ENCODE measurements around the gene LRRC56. TPM values are rescaled to one million over a fixed set of nuclear protein-coding genes. Genes with fewer than 3 reads are reported as not detected.

Gene LRRC56
- total and polyA plus RNA-seq, 2 of the 13 experiments (the other 11 are each of a cell fraction or from before 2014, with no cell fraction given) = 0.11 to 0.29 TPM

DNA sequence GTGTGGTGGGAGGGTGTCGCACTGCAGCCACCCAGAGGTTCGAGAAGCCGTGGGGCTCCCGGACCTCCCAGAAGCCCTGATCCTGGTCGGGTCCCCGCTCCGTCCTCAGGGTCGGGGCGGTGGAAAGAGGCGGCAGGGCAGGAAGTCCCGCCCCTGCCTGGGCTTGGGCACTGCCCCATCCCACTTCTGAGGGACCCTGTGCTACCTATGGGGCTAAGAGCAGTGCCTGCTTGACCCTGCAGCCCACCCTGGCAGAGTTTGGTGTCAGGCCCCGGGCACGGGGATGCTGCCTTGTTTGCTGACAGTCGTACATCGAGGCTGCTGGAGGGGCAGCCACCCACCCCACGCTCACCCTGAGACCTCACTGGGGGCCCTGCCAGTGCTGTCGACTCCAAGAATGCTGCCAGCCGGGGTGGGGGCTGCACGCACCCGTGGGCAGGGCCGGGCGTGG is 49.7 kb upstream of the LRRC56 start:
- Histone ChIP-seq H3K4me1 (ENCODE audit: insufficient read depth, low read length) (no peaks in the 10 kb centered on the region), H3K4me2 (ENCODE audit: low read depth, low read length) (no peak overlapping the region), H4K20me1 (ENCODE audit: insufficient read depth, low read length) (no peaks in the 10 kb centered on the region), H3K9me3 (ENCODE audit: low read length) (no peaks in the 10 kb centered on the region), H3K79me2 (ENCODE audit: insufficient read depth, low read length) (peaks cover 5% of the 10 kb centered on the region), H3K9ac (ENCODE audit: insufficient read depth, low read depth, low read length) (no peak overlapping the region), H2AFZ (ENCODE audit: low read length) (no peak overlapping the region), H3K36me3 (replicated peaks in 1 of 2; ENCODE audit: control insufficient read depth in 1 of 2, insufficient read depth in 2 of 2, low read length in 2 of 2) (peaks cover 5 to 11% of the 10 kb centered on the region in 2 experiments; a peak in 1 of 5 replicates), H3K27me3 (ENCODE audit: control insufficient read depth in 1 of 2, insufficient read depth in 2 of 2, low read length in 2 of 2) (no peaks in the 10 kb centered on the region), H3K4me3 (replicated peaks in 1 of 3; ENCODE audit: insufficient read depth in 1 of 3, low read depth in 2 of 3, low read length in 3 of 3) (no peak overlapping the region), H3K27ac (ENCODE audit: extremely low read length, insufficient read depth, low read length) (no peak overlapping the region)
- ChIA-PET POLR2A (no interaction called here), CTCF (ENCODE audit: low intra/inter-chr PET ratio, low total read pairs) (no interaction called here)
- TF ChIP-seq KLF16 (CRISPR knock-in tag; IDR thresholded peaks at IDR 0.05) = no peak
- no peak for TF ChIP-seq ZSCAN20 (CRISPR knock-in tag; IDR thresholded peaks at IDR 0.05; ENCODE audit: borderline replicate concordance)
- TF ChIP-seq ZNF607 (CRISPR knock-in tag; IDR thresholded peaks at IDR 0.05; ENCODE audit: borderline replicate concordance) = no peak
- TF ChIP-seq, protein P1, sequence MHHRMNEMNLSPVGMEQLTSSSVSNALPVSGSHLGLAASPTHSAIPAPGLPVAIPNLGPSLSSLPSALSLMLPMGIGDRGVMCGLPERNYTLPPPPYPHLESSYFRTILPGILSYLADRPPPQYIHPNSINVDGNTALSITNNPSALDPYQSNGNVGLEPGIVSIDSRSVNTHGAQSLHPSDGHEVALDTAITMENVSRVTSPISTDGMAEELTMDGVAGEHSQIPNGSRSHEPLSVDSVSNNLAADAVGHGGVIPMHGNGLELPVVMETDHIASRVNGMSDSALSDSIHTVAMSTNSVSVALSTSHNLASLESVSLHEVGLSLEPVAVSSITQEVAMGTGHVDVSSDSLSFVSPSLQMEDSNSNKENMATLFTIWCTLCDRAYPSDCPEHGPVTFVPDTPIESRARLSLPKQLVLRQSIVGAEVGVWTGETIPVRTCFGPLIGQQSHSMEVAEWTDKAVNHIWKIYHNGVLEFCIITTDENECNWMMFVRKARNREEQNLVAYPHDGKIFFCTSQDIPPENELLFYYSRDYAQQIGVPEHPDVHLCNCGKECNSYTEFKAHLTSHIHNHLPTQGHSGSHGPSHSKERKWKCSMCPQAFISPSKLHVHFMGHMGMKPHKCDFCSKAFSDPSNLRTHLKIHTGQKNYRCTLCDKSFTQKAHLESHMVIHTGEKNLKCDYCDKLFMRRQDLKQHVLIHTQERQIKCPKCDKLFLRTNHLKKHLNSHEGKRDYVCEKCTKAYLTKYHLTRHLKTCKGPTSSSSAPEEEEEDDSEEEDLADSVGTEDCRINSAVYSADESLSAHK (CRISPR knock-in tag; IDR thresholded peaks at IDR 0.05; ENCODE audit: borderline replicate concordance) = no peak
- TF ChIP-seq ZNF7 (CRISPR knock-in tag; IDR thresholded peaks at IDR 0.05) = no peak
- TF ChIP-seq, protein P2, sequence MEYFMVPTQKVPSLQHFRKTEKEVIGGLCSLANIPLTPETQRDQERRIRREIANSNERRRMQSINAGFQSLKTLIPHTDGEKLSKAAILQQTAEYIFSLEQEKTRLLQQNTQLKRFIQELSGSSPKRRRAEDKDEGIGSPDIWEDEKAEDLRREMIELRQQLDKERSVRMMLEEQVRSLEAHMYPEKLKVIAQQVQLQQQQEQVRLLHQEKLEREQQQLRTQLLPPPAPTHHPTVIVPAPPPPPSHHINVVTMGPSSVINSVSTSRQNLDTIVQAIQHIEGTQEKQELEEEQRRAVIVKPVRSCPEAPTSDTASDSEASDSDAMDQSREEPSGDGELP (IDR thresholded peaks at IDR 0.05; ENCODE audit: borderline replicate concordance, low read depth) = no peak
- TF ChIP-seq ZNF256 (CRISPR knock-in tag; conservative IDR thresholded peaks at IDR 0.05) = no peak
- no peak for TF ChIP-seq ZNF790 (CRISPR knock-in tag; IDR thresholded peaks at IDR 0.05; ENCODE audit: borderline replicate concordance)
- TF ChIP-seq, protein P3, sequence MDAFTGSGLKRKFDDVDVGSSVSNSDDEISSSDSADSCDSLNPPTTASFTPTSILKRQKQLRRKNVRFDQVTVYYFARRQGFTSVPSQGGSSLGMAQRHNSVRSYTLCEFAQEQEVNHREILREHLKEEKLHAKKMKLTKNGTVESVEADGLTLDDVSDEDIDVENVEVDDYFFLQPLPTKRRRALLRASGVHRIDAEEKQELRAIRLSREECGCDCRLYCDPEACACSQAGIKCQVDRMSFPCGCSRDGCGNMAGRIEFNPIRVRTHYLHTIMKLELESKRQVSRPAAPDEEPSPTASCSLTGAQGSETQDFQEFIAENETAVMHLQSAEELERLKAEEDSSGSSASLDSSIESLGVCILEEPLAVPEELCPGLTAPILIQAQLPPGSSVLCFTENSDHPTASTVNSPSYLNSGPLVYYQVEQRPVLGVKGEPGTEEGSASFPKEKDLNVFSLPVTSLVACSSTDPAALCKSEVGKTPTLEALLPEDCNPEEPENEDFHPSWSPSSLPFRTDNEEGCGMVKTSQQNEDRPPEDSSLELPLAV (CRISPR knock-in tag; conservative IDR thresholded peaks at IDR 0.05; ENCODE audit: low read depth) = no peak
- TF ChIP-seq, protein P4, sequence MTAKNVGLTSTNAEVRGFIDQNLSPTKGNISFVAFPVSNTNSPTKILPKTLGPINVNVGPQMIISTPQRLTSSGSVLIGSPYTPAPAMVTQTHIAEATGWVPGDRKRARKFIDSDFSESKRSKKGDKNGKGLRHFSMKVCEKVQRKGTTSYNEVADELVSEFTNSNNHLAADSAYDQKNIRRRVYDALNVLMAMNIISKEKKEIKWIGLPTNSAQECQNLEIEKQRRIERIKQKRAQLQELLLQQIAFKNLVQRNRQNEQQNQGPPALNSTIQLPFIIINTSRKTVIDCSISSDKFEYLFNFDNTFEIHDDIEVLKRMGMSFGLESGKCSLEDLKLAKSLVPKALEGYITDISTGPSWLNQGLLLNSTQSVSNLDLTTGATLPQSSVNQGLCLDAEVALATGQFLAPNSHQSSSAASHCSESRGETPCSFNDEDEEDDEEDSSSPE (CRISPR knock-in tag; IDR thresholded peaks at IDR 0.05) = no peak
- TF ChIP-seq ZNF124 (CRISPR knock-in tag; IDR thresholded peaks at IDR 0.05) = no peak
- no peak for TF ChIP-seq NFE2L2 (IDR thresholded peaks at IDR 0.05; ENCODE audit: low read length)
- TF ChIP-seq ZNF562 (CRISPR knock-in tag; IDR thresholded peaks at IDR 0.05; ENCODE audit: borderline replicate concordance) = no peak
- no peak for TF ChIP-seq DPF2 (CRISPR knock-in tag; IDR thresholded peaks at IDR 0.05; ENCODE audit: borderline replicate concordance, low read depth)
- no peak for TF ChIP-seq SMYD3 (CRISPR knock-in tag; IDR thresholded peaks at IDR 0.05)
- intact Hi-C loops (cut with micrococcal nuclease; ENCODE audit: unreplicated experiment) = no loop called here
- no TSS peak for BruUV-seq (replicated peaks)
- FAIRE-seq (no peak), ATAC-seq (no peak), DNase-seq (ENCODE audit: low spot score) (no peak)
- WGBS (ENCODE audit: low lambda C conversion rate) = 87% methylated on average over 3 of the region's 22 CpGs
- in situ Hi-C loops (cut with HindIII; ENCODE audit: extremely low pct_ligation_motif_present, low pct_unique_long_range_greater_than_20kb) = no loop called here
